Forelimb muscle (tissue), 1 donor: ENCODE data around the gene SNX14. TPM values are rescaled to one million over a fixed set of nuclear protein-coding genes. Genes with fewer than 3 reads are reported as not detected.

Source experiments
- DNase-seq: peaks from one replicate; pipeline ENCODE4 v3.0.0-alpha.2; 2013; ENCODE audit warnings: low read depth
- polyA plus RNA-seq: library from polyadenylated mRNA; unstranded; fragments of 120-200 nt; gene quantifications from one replicate; pipeline ENCODE4 v1.2.1, GENCODE V29; 2013; ENCODE audit not compliant: insufficient read length

The SNX14 gene
- polyA plus RNA-seq, 1 donor = 42.9 TPM

DNA sequence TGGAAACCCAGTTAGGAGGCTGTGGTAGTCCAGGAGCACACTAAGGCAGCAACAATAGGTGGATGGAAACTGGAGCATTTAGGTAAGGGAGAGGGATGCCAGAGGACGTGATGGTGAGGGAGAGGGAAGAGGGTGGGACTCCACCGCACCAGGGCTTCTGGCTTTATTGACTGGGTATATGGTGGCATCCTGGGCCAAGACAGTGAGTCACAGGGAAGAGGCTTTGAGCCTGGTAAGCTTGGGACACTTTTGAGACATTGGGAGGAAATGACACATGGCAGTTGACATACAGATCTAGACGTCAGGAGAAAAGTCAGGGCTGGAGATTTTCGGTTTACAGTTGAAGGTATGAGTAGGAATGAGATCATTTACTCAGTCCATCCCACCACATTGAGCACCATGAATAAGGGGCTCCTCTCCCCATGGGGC is 128.9 kb downstream of the SNX14 start:
- no peak for DNase-seq

DNA sequence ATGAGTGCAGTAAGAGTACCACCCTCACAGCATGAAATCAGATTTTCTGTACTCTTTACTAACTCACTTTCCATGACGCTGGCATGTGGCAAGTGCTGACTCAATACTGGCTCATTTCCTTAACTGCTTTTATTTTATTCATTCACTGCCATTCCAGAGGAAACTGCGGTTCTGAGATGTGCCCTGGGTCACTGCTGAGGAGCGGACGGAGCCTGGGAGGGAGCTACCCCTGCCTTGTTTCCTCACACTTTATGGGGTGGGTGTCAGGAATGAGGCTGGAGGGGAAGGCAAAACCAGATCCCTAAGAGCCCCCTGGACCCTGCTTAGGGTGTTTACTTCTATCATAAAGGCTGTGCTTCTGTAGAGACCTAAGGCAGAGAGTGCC is 129.4 kb downstream of the SNX14 start:
- DNase-seq = no peak

DNA sequence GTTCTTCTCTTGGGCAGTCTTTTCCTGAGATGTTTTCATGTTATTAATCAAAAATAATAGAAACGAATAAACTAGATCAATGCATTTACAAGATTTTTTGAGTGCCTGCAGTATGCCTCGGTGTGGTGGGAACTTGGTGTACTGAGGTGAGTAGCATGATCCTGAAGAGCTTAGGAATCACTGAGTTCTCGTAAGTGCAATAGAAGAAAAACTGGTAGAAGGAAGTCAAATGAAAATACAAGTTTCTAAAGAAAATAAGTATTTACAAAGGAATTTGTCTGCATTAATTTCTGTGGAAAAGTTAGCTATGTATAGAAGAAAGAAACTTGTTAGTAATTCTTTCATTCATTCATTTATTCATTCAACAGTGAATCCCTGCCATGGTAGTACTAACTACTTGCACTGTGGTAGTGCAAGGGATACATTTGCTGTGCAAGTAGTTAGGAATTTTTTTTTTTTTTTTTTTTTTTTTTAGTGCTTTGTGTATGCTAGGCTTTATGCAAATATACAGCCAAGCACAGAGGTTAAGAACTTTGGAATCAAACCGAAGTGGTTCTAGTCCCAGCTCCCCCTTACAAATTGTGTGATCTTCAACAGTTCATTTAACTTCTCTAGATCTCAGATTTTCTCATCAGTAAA is 129.9 kb downstream of the SNX14 start:
- no peak for DNase-seq

DNA sequence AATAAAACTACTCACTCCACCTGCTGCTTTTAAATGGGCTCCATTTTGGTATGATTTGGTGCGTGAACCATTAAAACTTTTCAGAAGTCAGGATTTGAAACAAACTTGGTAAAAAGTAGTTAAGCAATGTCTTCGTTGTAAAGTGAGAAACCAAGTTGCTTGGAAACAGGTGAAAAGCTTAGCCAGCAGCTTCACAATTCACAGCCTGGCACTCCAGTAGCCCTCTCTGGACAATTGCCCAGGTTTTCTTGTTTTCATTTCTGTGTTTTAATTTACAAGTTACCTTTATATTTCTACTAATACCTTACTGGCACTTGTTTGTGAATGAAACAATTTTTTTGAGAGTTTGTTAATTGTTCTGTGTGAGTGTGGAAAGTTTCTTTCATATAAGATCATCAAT is 131.0 kb downstream of the SNX14 start:
- no peak for DNase-seq

DNA sequence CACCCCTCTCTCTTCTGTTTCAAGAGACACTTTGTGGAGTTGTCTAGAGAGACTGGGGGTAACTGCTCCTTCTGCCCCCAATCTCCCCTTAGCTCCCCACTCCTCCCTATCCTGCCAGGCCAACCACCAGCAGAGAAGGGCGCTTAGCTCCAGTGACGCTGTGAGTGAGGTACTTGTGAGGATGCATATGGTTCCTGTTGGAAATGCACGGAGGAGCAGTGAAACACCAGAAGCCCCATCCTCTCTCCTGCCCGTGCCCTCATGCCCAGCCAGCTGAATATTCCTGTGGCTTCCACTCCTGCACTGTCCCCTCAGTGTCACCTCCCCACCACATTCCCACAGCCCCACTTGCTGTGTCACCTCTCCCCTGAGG is 131.9 kb downstream of the SNX14 start:
- no peak for DNase-seq

DNA sequence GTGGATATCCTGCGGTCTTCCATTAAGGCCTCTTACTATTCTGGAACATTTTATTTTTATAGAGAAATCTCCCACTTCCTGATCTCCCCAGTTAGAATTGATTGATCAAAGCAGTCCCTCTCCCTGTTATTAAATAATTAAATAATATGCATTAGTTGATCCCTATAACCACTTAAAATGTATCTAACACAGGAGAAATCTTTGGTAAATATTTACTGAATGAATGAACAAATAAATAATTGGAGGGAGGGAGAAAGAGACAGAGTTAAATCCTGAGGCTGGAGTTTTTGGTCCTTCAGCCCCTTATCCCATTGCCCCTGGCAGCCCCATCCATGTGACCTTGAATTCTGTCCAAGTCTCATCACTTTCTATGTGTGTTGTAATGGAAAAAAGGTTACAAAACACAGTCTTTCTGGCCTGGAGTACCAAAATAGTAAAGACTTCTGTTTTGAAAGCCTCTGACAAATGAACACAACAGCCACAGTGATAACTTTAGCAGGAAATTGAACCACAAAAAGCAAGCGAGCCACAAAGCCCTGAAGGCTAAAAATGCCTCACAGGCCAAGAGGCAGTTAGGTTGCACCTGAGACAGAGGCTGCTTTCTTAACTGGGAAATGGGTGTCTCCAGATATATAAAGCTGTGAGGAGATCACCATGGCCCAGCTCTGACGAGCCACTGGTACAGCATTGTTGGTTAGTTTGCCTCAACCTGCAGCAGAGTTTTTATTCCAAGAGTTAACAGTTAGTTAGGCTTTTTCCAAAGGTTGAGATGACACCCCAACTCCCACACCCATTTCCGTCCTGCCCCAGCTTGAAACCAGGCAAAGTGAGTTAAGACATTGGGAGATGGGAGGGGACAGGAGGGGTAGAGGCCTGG is 132.5 kb downstream of the SNX14 start:
- DNase-seq = no peak

DNA sequence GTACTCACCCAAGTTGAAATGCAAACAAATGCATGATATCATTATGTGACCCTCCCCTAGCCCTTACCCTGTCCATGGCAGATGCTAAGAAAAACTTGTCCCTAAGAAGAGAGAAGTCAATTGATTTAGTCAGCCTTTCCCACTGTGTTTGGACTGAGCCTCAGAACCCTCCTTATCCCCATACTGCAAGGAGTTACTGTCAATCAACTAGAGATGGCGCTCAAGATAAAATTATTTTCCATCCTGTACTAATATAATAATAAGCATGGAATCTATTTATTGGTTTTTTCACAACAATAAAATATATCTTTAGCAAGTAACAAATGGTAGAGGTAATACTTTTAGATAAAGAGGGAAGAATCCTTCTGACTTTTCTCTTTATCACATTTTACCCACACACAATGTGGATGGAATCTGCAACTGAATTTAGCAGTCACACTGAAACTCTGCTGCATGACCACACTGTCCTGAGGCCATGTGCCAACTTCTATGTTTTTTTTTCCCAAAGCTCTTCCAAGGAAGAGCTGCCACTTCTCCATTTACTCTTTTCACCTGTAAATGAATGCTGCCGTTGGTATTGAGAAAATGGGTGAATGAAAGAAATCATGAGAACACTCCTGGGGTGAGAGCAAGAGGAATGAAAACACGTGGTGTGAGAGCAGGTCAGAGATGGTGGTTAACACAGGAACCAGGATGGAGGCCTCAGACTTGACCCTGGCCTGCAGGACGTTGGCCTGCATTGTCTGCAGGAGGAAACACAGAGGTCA is 133.3 kb downstream of the SNX14 start:
- no peak for DNase-seq

DNA sequence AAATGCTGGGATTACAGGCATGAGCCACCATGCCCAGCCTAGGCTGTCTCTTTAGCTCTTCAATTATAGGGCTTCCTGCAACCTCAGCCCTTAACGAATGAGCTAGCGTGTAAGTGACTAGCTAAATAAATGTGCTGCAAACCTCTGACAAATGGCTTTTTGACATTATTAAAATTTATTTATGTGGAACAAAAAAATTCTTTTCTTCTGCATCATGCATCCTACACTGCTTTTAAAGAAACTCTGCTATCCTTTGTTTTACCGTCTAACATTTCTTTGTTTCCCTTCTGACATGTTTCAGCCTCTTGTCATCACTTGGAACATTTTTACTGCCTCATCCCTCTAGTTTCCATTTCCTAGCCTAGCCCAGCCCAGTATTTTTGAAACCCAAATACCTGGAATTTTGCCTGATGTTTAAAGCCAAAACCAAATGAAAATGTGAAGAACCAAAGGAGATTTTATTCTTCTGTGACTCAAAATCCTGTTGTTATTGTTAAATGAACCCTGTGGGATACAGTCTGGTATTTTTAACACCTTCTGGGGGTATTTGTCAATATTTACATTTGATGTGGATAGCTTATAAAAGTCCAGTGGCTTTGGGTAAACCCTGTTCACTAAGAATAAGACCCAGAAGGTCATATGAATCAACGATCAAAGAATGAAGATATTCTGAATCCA is 134.3 kb downstream of the SNX14 start:
- no peak for DNase-seq

DNA sequence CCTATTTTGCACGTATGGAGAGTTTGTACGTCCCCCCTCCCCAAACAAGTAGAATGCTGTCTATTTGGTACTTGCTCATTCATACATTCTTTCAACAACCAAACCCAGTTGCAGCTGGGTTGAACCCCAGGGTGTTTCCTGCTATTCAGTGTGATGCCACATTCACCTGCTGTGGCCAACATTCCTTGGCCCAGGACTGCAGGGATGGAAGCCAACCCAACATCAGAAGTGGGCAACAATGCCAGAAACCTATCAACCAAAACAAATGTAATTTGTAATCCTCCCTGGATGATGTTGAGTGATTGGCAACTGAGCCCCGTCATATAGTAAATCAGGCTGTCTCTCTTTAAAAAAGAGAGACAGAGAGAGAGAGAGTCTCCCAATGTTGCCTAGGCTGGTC is 134.9 kb downstream of the SNX14 start:
- no peak for DNase-seq

DNA sequence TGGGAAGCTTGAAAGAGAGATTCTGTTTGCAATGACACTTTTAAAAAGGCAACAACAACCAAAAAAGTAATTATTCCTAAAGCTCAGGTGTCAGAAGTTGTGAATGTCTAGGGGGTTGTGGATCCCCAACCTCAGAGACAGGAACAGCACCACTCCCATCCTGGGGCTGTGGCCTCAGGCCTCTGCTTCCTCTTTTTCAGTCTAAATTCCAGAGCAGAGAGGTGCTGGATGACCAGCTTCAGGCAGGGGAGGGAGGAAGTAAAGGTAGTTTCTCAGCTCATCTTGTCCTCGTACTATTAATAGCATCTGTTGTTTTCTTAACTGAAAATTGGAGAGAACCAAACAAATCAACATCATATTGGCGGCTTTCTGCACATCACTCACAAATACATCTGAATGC is 135.5 kb downstream of the SNX14 start:
- DNase-seq = no peak

DNA sequence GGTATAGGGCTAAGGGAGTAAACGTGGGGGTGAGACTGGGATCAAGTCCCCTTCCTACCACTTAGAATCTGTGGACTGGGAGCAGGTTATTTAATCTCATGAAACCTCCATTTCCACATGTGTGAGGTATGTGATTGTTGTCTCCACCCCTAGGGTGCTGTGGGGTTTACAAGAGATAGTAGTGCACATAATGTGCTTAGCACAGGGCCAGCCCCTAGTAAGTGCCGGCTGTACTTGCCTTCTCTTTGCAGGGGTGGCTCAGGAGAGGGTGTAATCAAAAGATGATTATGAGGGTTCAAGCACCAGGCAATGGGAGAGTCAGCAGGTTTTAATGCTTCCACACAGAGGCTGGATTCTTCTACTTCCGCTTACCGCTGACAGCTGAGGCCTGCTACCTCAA is 136.9 kb downstream of the SNX14 start:
- DNase-seq = no peak

Other genes with a start within 250 kb of the SNX14 start
- 20.8 TPM for gene NT5E, start 143.8 kb downstream of the SNX14 start, polyA plus RNA-seq
- 88.0 TPM for gene SYNCRIP, start 49.0 kb upstream of the SNX14 start, polyA plus RNA-seq